HCT116 (cell line): Measurements from ENCODE around the gene PREX1. TPM values are rescaled to one million over a fixed set of nuclear protein-coding genes. Genes with fewer than 3 reads are reported as not detected.

Source experiments
- ATAC-seq: fragments of 200-7000 bp; cut with Tn5 transposase; 2 replicates; pipeline ENCODE4 v1.9.1; 2020; ENCODE audit warnings: mild to moderate bottlenecking, moderate library complexity
- BruUV-seq: library from RNA; stranded (reverse); fragments of 400-500 nt; replicated peaks from 2 replicates; lab custom pipeline; 2021; lab: Mats Ljungman, UMichigan
- CTCF ChIA-PET: fragments of 300-600 bp; sonication (Branson Sonifier 250); formaldehyde crosslinking; loops from one replicate; lab custom pipeline; 2021; ENCODE audit warnings: antibody characterized with exemption; lab: Charles Lee
- POLR2A ChIA-PET: fragments of 300-600, 350-600 bp; sonication (Branson Sonifier 250); formaldehyde crosslinking; loops from one replicate; lab custom pipeline; 2021; ENCODE audit warnings: antibody characterized with exemption; lab: Charles Lee
- RAD21 ChIA-PET, 2 experiments: fragments of 300-600 bp; sonication (Branson Sonifier 250); formaldehyde crosslinking; loops; one replicate each; lab custom pipeline; 2023; ENCODE audit warnings: low total read pairs in 2 of 2; ENCODE audit not compliant: uncharacterized antibody in 2 of 2, unreplicated experiment in 2 of 2, low non-redundant PET in 1 of 2; lab: Charles Lee
- DNase-seq: peaks from one replicate; pipeline ENCODE4 v3.0.0-alpha.2; 2010; ENCODE audit warnings: low read depth, low spot score
- H2AFZ ChIP-seq: fragments of 200-600 bp; shearing (Covaris generic), sonication (generic); 2 replicates; pipeline ENCODE4 v1.6.1; 2017; ENCODE audit warnings: low read depth, mixed run types, mixed read lengths, antibody characterized with exemption, low read length; ENCODE audit not compliant: poor library complexity, severe bottlenecking
- H3K27ac ChIP-seq: 2 replicates; pipeline ENCODE4 v1.5.1; 2012; ENCODE audit warnings: low read depth, low read length
- H3K27me3 ChIP-seq: fragments of 200-600 bp; sonication (generic); 2 replicates; pipeline ENCODE4 v1.6.1; 2016; ENCODE audit warnings: mixed run types, low read length, mixed read lengths; ENCODE audit not compliant: insufficient read depth
- H3K36me3 ChIP-seq, 2 experiments: fragments of 200-500 bp in 1 of 2; fragments of 200-600 bp in 1 of 2; sonication (Bioruptor generic) in 1 of 2; sonication (generic) in 1 of 2; 2 replicates each; pipeline versions ENCODE4 v1.5.1 to v1.6.1; 2014 to 2016; ENCODE audit warnings: low read length in 2 of 2, inconsistent platforms in 1 of 2, mixed read lengths in 1 of 2, mixed run types in 1 of 2; ENCODE audit not compliant: insufficient read depth in 2 of 2, control insufficient read depth in 1 of 2
- H3K4me1 ChIP-seq, 2 experiments: fragments of 200-600 bp in 1 of 2; sonication (generic) in 1 of 2; 2 replicates each; pipeline versions ENCODE4 v1.5.1 to v1.6.1; 2012 to 2017; ENCODE audit warnings: low read length in 2 of 2, inconsistent platforms in 1 of 2, mild to moderate bottlenecking in 1 of 2, mixed read lengths in 1 of 2, mixed run types in 1 of 2, moderate library complexity in 1 of 2; ENCODE audit not compliant: insufficient read depth in 2 of 2, control insufficient read depth in 1 of 2
- H3K4me2 ChIP-seq: fragments of 200-600 bp; sonication (generic); 2 replicates; pipeline ENCODE4 v1.6.1; 2017; ENCODE audit warnings: mixed run types, low read length, mixed read lengths
- H3K4me3 ChIP-seq, 2 experiments: fragments of 200-600 bp in 1 of 2; sonication (generic) in 1 of 2; replicated peaks in 1 of 2; 2 replicates each; pipeline ENCODE4 v1.5.1; 2011 to 2016; ENCODE audit warnings: low read length in 2 of 2, control low read depth in 1 of 2, low read depth in 1 of 2, mild to moderate bottlenecking in 1 of 2, mixed read lengths in 1 of 2, mixed run types in 1 of 2
- H3K79me2 ChIP-seq: fragments of 200-600 bp; sonication (generic); 2 replicates; pipeline ENCODE4 v1.6.1; 2017; ENCODE audit warnings: mild to moderate bottlenecking, mixed run types, low read length, moderate library complexity, mixed read lengths; ENCODE audit not compliant: insufficient read depth
- H3K9ac ChIP-seq: fragments of 200-600 bp; sonication (generic); 2 replicates; pipeline ENCODE4 v1.6.1; 2016; ENCODE audit warnings: low read length, mixed read lengths
- H3K9me2 ChIP-seq: fragments of 200-600 bp; sonication (generic), shearing (Covaris generic); 2 replicates; pipeline ENCODE4 v1.6.1; 2017; ENCODE audit warnings: mixed run types, mild to moderate bottlenecking, moderate library complexity; ENCODE audit not compliant: insufficient read depth
- H3K9me3 ChIP-seq, 2 experiments: fragments of 200-500 bp in 1 of 2; fragments of 200-600 bp in 1 of 2; sonication (Bioruptor generic) in 1 of 2; sonication (generic) in 1 of 2; 2 replicates each; pipeline ENCODE4 v1.6.1; 2014 to 2017; ENCODE audit warnings: low read length in 2 of 2, mixed read lengths in 2 of 2, inconsistent platforms in 1 of 2, low read depth in 1 of 2, mild to moderate bottlenecking in 1 of 2, mixed run types in 1 of 2, moderate library complexity in 1 of 2; ENCODE audit not compliant: control insufficient read depth in 1 of 2, insufficient read depth in 1 of 2
- H4K20me1 ChIP-seq: fragments of 200-600 bp; sonication (generic), shearing (Covaris generic); 2 replicates; pipeline ENCODE4 v1.6.1; 2017; ENCODE audit warnings: mixed run types, mild to moderate bottlenecking, moderate library complexity; ENCODE audit not compliant: insufficient read depth
- CBX3 ChIP-seq: IDR thresholded peaks from 2 replicates; pipeline ENCODE4 v1.6.1; 2012; ENCODE audit warnings: low read depth
- ELF1 ChIP-seq: IDR thresholded peaks from 2 replicates; pipeline ENCODE4 v1.6.1; 2012; ENCODE audit warnings: low read depth, borderline replicate concordance
- FOSL1 ChIP-seq: IDR thresholded peaks from 2 replicates; pipeline ENCODE4 v1.6.1; 2012; ENCODE audit warnings: low read depth
- POLR2A ChIP-seq: IDR thresholded peaks from 2 replicates; pipeline ENCODE4 v1.7.0; 2011; ENCODE audit warnings: borderline replicate concordance; ENCODE audit not compliant: insufficient read depth, insufficient read length; ENCODE audit errors: extremely low read depth
- RAD21 ChIP-seq: IDR thresholded peaks from 2 replicates; pipeline ENCODE4 v1.6.1; 2012; ENCODE audit warnings: low read depth, mild to moderate bottlenecking
- SP1 ChIP-seq: IDR thresholded peaks from 2 replicates; pipeline ENCODE4 v1.6.1; 2012; ENCODE audit warnings: low read depth
- ZFX ChIP-seq: fragments of 450-650 bp; IDR thresholded peaks from 2 replicates; pipeline ENCODE4 v1.6.1; 2017
- intact Hi-C: fragments of 100-400 bp; cut with micrococcal nuclease; formaldehyde crosslinking; loops from 2 replicates; pipeline ENCODE4 v1.10.0; 2022
- total RNA-seq: library from RNA; stranded (reverse); gene quantifications from one replicate; pipeline ENCODE4 v1.2.1, GENCODE V29; 2021; ENCODE audit not compliant: unreplicated experiment
- TF ChIP-seq, protein P1 (sequence below): IDR thresholded peaks from 2 replicates; pipeline ENCODE4 v1.6.1; 2012
- TF ChIP-seq, protein P2 (sequence below): IDR thresholded peaks from 2 replicates; pipeline ENCODE4 v1.6.1; 2012
- TF ChIP-seq, protein P3 (sequence below), 3 experiments: fragments of 200-600 bp in 1 of 3; sonication (generic) in 1 of 3; IDR thresholded peaks in 2 of 3; conservative IDR thresholded peaks in 1 of 3; 2 replicates each; pipeline ENCODE4 v1.5.1; 2012 to 2017; ENCODE audit warnings: low read depth in 2 of 3, low read length in 2 of 3, antibody characterized with exemption in 1 of 3, borderline replicate concordance in 1 of 3, control low read depth in 1 of 3, mild to moderate bottlenecking in 1 of 3, mixed read lengths in 1 of 3, mixed run types in 1 of 3, moderate library complexity in 1 of 3; ENCODE audit not compliant: insufficient read depth in 1 of 3
- TF ChIP-seq, protein P4 (sequence below): IDR thresholded peaks from 2 replicates; pipeline ENCODE4 v1.6.1; 2012; ENCODE audit warnings: low read depth

PREX1 gene
- total RNA-seq, 1 experiment from 2014 or later, result 6.1 TPM

DNA sequence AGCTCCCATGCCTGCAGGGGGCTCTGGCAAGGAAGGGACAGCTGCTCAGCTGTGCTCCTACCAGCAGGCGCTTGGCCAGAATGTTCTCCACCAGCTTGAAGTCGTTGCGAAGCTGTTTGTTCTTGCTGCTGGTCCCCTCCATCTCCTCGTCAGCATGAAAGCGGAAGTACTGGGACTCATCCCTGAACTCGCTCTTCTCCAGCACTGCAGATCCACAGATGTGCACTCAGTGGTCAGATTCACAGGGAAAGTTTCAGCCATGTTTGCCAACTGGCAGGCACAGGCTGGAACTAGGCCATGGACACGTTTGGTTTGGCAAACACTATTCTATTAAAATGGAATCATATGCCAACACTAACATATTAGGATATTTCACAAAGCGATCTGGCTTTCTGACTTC lies 167.9 kb downstream of the PREX1 start:
- no peaks in the 10 kb centered on the region for H3K36me3 ChIP-seq
- H3K9me2 ChIP-seq, result no peaks in the 10 kb centered on the region
- no peak overlapping the region for H3K9ac ChIP-seq
- H3K4me1 ChIP-seq, result no peaks in the 10 kb centered on the region; a peak in 1 of 4 replicates
- TF ChIP-seq SP1 (no peak), ELF1 (no peak), CBX3 (no peak), FOSL1 (no peak), RAD21 (no peak), ZFX (no peak), POLR2A (no peak)
- TF ChIP-seq, protein P1, sequence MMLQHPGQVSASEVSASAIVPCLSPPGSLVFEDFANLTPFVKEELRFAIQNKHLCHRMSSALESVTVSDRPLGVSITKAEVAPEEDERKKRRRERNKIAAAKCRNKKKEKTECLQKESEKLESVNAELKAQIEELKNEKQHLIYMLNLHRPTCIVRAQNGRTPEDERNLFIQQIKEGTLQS, result no peak
- TF ChIP-seq, protein P2, sequence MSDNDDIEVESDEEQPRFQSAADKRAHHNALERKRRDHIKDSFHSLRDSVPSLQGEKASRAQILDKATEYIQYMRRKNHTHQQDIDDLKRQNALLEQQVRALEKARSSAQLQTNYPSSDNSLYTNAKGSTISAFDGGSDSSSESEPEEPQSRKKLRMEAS, result no peak
- TF ChIP-seq, protein P3, sequence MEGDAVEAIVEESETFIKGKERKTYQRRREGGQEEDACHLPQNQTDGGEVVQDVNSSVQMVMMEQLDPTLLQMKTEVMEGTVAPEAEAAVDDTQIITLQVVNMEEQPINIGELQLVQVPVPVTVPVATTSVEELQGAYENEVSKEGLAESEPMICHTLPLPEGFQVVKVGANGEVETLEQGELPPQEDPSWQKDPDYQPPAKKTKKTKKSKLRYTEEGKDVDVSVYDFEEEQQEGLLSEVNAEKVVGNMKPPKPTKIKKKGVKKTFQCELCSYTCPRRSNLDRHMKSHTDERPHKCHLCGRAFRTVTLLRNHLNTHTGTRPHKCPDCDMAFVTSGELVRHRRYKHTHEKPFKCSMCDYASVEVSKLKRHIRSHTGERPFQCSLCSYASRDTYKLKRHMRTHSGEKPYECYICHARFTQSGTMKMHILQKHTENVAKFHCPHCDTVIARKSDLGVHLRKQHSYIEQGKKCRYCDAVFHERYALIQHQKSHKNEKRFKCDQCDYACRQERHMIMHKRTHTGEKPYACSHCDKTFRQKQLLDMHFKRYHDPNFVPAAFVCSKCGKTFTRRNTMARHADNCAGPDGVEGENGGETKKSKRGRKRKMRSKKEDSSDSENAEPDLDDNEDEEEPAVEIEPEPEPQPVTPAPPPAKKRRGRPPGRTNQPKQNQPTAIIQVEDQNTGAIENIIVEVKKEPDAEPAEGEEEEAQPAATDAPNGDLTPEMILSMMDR (IDR thresholded peaks at IDR 0.05 in 2 of 3, conservative IDR thresholded peaks at IDR 0.05 in 1 of 3; ENCODE audit: borderline replicate concordance in 1 of 3, insufficient read depth in 1 of 3, low read depth in 2 of 3, low read length in 2 of 3), result no peak
- TF ChIP-seq, protein P4, sequence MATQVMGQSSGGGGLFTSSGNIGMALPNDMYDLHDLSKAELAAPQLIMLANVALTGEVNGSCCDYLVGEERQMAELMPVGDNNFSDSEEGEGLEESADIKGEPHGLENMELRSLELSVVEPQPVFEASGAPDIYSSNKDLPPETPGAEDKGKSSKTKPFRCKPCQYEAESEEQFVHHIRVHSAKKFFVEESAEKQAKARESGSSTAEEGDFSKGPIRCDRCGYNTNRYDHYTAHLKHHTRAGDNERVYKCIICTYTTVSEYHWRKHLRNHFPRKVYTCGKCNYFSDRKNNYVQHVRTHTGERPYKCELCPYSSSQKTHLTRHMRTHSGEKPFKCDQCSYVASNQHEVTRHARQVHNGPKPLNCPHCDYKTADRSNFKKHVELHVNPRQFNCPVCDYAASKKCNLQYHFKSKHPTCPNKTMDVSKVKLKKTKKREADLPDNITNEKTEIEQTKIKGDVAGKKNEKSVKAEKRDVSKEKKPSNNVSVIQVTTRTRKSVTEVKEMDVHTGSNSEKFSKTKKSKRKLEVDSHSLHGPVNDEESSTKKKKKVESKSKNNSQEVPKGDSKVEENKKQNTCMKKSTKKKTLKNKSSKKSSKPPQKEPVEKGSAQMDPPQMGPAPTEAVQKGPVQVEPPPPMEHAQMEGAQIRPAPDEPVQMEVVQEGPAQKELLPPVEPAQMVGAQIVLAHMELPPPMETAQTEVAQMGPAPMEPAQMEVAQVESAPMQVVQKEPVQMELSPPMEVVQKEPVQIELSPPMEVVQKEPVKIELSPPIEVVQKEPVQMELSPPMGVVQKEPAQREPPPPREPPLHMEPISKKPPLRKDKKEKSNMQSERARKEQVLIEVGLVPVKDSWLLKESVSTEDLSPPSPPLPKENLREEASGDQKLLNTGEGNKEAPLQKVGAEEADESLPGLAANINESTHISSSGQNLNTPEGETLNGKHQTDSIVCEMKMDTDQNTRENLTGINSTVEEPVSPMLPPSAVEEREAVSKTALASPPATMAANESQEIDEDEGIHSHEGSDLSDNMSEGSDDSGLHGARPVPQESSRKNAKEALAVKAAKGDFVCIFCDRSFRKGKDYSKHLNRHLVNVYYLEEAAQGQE, result no peak
- DNase-seq, result no peak
- H3K4me2 ChIP-seq, result no peak overlapping the region
- ATAC-seq, result no peak
- no peaks in the 10 kb centered on the region for H3K9me3 ChIP-seq
- no peak overlapping the region for H3K27ac ChIP-seq
- H3K27me3 ChIP-seq, result no peaks in the 10 kb centered on the region
- no peak overlapping the region for H2AFZ ChIP-seq
- ChIA-PET POLR2A (no interaction called here), CTCF (interaction anchor here (2.8 kb wide), 1 partner anchor 246 kb away, joined by 23 read pairs; no protein-coding TSS in a partner anchor), RAD21 (no interaction called here)
- BruUV-seq, result no TSS peak
- intact Hi-C loops, result no loop called here
- H4K20me1 ChIP-seq, result no peaks in the 10 kb centered on the region
- no peak overlapping the region for H3K4me3 ChIP-seq
- H3K79me2 ChIP-seq, result no peaks in the 10 kb centered on the region
